ENCODE results near the gene TNNI3K. TPM values are rescaled to one million over a fixed set of nuclear protein-coding genes. Genes with fewer than 3 reads are reported as not detected.

Gene TNNI3K
- total and polyA plus RNA-seq, 2 of the 8 experiments (the other 6 are each of a cell fraction or from before 2014, with no cell fraction given): 0.41 to 0.48 TPM

DNA sequence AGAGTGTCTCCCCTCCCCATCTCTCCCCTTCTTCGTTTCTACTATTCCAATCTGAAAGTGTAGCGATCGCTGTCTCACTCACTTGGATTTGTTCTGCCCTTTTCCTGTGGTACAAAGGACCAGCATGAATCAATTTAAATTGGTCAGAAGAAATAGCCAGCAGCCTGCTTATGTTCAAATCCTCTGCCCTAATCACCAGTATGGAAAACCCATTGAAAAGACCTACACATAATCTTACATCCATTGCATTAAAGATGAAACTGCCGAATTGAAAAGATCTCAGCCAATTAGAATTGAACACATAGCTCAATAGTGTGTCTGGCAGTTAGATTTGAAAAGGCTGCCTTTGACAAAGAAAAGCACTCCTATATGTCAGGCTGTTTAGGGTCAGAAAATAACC lies 122.6 kb downstream of the TNNI3K start (continued):
- TF ChIP-seq, protein P1, sequence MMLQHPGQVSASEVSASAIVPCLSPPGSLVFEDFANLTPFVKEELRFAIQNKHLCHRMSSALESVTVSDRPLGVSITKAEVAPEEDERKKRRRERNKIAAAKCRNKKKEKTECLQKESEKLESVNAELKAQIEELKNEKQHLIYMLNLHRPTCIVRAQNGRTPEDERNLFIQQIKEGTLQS (IDR thresholded peaks at IDR 0.05; ENCODE audit: insufficient read depth, low read depth, low read length): no peak
- TF ChIP-seq NANOG (IDR thresholded peaks at IDR 0.05; ENCODE audit: insufficient read depth, low read depth, low read length, poor library complexity, severe bottlenecking) (no peak), SP2 (IDR thresholded peaks at IDR 0.05; ENCODE audit: low read length) (no peak)

Data from H1 (cell line).